ENCODE results near the gene SRPK1. TPM values are rescaled to one million over a fixed set of nuclear protein-coding genes. Genes with fewer than 3 reads are reported as not detected.

SRPK1 gene
- total RNA-seq, 3 donors from 2014 or later: 91.3 to 97.8 (median 92.2) TPM

DNA sequence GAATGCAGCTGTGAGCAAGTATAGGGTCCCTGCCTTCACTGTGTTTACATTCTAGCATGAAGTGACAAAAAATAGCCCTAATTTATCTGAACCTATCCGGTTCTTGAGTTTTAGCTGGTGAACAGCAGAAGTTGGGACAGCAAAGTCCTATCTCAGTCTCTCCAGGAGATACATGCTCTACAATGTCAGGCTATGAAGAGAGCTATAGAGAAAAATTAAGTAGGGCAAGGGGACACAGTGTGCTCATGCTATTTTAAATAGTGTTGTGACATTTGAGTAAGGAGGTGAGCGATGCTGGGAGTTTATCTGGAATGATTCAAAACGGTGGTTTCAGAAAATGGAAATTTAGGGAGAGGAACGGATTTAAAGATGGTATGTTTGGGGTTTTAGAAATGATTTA, 20.4 kb downstream of the SRPK1 start:
- H3K9me3 Mint-ChIP-seq: no peaks in the 10 kb centered on the region
- ATAC-seq (no peak), DNase-seq (no peak)
- no peaks in the 10 kb centered on the region for H3K27me3 Mint-ChIP-seq (ENCODE audit: low read depth)
- peaks cover 16% of the 10 kb centered on the region for H3K4me1 Mint-ChIP-seq (ENCODE audit: low read depth)
- H3K4me3 Mint-ChIP-seq: no peak overlapping the region
- H3K36me3 Mint-ChIP-seq (ENCODE audit: insufficient read depth): peaks cover 33% of the 10 kb centered on the region

DNA sequence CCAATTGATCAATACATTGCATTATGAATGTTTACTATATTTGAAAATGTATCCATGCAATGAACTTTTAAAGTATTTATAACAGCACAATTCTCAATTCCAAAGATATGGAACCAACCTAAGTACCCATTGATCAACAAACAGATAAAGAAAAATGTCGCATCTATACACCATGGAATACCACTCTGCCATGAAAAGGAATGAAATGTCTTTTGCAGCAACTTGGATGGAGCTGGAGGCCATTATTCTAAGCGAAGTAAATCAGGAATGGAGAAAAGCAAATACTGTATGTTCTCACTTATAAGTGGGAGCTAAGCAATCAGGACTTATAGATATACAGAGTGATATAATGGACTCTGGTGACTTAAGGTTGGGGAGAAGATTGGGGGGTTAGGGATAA, 22.9 kb downstream of the SRPK1 start:
- Mint-ChIP-seq H3K4me1 (ENCODE audit: low read depth) (peaks cover 18% of the 10 kb centered on the region), H3K4me3 (no peak overlapping the region)

DNA sequence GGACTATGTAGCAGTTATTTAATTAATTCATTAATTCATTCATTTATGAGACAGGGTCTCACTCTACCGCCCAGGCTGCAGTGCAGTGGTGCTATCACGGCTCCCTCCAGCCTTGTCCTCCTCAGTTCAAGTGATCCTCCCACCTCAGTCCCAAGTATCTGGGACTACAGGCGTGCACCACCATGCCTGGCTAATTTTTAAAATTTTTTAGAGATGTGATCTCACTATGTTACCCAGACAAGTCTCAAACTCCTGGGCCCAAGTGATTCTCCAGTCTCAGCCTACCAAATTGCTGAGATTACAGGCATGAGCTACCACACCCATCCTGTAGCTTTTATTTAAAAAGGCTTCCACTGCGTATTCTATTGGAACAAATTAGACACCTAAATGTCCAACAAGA, 23.4 kb downstream of the SRPK1 start:
- Mint-ChIP-seq H3K36me3 (ENCODE audit: insufficient read depth) (peaks cover 31% of the 10 kb centered on the region), H3K27me3 (ENCODE audit: low read depth) (no peaks in the 10 kb centered on the region), H3K4me3 (no peak overlapping the region), H3K4me1 (ENCODE audit: low read depth) (peaks cover 19% of the 10 kb centered on the region), H3K9me3 (no peaks in the 10 kb centered on the region)
- DNase-seq (no peak), ATAC-seq (no peak)

More for the DNA sequence above, 22.9 kb downstream of the SRPK1 start:
- no peak for DNase-seq
- Mint-ChIP-seq H3K36me3 (ENCODE audit: insufficient read depth) (peaks cover 35% of the 10 kb centered on the region), H3K27me3 (ENCODE audit: low read depth) (no peaks in the 10 kb centered on the region), H3K9me3 (no peaks in the 10 kb centered on the region)
- ATAC-seq: no peak

DNA sequence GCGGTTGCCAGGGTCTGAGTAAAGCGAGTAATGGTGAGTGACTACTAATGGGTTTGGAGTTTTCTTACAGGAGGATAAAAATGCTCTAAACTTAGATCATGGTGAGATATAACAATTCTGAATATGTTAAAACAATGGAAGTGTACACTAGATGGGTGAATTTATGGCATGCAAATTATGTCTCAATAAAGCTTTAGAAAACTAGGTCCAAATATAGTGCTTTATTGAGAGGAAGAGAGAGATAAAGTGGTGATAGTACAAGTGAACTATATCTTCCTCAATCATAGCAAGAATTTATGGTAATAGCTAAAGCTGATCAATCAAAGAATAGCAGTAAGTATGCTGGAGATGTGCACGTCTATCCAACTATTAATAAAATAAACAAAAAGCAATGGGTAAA, 23.9 kb downstream of the SRPK1 start:
- H3K4me3 Mint-ChIP-seq: no peak overlapping the region
- H3K9me3 Mint-ChIP-seq: no peaks in the 10 kb centered on the region
- no peak for ATAC-seq
- DNase-seq: no peak
- H3K36me3 Mint-ChIP-seq (ENCODE audit: insufficient read depth): peaks cover 31% of the 10 kb centered on the region
- H3K4me1 Mint-ChIP-seq (ENCODE audit: low read depth): peaks cover 19% of the 10 kb centered on the region
- H3K27me3 Mint-ChIP-seq (ENCODE audit: low read depth): no peaks in the 10 kb centered on the region

DNA sequence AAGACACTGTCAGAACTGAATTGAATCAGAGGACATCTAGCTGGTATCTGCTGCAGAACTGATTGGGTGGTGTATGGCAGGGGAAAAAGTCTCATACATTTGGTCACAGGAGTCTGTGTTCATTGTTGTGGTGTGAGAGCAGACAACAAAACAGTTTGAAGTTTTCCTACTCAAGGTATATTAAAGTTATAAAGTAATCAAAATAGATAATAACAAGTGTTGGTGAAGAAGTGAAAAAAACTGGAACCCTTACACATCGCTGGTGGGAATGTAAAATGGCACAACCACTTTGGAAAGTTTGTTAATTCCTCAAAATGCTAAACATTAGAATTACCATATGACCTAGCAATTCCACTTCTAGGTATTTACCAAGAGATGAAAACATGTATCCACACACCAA, 24.7 kb downstream of the SRPK1 start:
- Mint-ChIP-seq H3K4me3 (no peak overlapping the region), H3K27me3 (ENCODE audit: low read depth) (no peaks in the 10 kb centered on the region), H3K36me3 (ENCODE audit: insufficient read depth) (peaks cover 31% of the 10 kb centered on the region), H3K9me3 (no peaks in the 10 kb centered on the region), H3K4me1 (ENCODE audit: low read depth) (peaks cover 19% of the 10 kb centered on the region)
- DNase-seq: no peak
- no peak for ATAC-seq

DNA sequence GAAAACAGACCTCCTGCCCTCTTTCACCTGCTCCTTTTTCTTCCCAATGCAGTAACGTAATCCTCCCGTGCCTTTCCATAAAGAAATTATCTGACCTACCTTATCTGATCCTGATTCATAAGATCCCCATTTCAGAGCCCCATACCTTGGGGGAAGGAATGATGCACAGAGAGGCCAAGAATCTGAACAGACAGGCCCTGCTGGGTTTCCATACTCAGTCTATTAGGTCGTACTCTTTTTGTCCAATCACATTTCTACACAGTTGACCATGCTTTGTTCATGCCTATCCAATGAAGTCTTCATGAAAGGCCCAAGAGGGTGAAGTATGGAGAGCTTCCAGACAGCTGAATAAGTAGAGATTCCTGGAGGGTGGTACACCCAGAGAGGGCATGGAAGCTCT, 25.3 kb downstream of the SRPK1 start:
- Mint-ChIP-seq H3K4me3 (no peak overlapping the region), H3K27me3 (ENCODE audit: low read depth) (no peaks in the 10 kb centered on the region), H3K4me1 (ENCODE audit: low read depth) (peaks cover 19% of the 10 kb centered on the region), H3K9me3 (no peaks in the 10 kb centered on the region), H3K36me3 (ENCODE audit: insufficient read depth) (peaks cover 25% of the 10 kb centered on the region)
- no peak for ATAC-seq
- no peak for DNase-seq

DNA sequence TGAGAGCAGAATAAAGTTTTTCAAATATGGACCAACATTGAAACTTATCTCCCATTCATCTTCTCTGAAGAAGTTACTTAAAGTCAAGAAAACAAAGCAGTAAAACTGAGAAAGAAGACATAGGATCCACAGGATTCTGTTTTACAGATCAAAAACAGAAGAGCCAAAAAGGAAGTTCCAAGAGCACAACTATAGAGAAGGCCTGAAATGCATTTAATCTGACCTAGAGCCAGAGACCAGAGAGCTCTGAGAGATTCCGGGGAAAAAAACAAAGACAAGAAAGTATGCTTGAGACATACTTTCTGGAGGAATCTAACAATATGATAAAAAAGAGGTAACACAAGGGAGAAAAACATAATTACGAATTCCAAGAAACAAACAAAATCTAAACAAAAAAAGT, 26.1 kb downstream of the SRPK1 start:
- no peak for ATAC-seq
- H3K4me3 Mint-ChIP-seq: no peak overlapping the region
- H3K36me3 Mint-ChIP-seq (ENCODE audit: insufficient read depth): peaks cover 24% of the 10 kb centered on the region
- H3K9me3 Mint-ChIP-seq: no peaks in the 10 kb centered on the region
- no peaks in the 10 kb centered on the region for H3K27me3 Mint-ChIP-seq (ENCODE audit: low read depth)
- DNase-seq: no peak
- peaks cover 16% of the 10 kb centered on the region for H3K4me1 Mint-ChIP-seq (ENCODE audit: low read depth)

DNA sequence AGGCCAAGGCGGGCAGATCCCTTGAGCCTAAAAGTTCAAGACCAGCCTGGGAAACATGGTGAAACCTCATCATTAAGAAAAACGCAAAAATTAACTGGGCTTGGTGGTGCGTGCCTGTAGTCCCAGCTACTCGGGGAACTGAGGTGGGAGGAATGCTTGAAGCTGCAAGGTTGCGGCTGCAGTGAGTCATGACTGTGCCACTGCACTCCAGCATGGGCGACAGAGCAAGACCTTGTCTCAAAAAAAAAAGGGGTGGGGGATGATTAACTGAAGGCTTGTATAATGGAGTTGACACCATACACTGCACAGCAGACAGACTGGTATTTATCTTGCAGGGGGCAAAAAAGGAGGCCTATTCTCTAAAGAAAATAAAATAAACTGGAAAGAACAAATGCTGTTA, 27.7 kb downstream of the SRPK1 start:
- DNase-seq (no peak), ATAC-seq (no peak)
- Mint-ChIP-seq H3K27me3 (ENCODE audit: low read depth) (no peaks in the 10 kb centered on the region), H3K9me3 (no peaks in the 10 kb centered on the region), H3K4me3 (no peak overlapping the region), H3K4me1 (ENCODE audit: low read depth) (peaks cover 13% of the 10 kb centered on the region), H3K36me3 (ENCODE audit: insufficient read depth) (peaks cover 20% of the 10 kb centered on the region)

DNA sequence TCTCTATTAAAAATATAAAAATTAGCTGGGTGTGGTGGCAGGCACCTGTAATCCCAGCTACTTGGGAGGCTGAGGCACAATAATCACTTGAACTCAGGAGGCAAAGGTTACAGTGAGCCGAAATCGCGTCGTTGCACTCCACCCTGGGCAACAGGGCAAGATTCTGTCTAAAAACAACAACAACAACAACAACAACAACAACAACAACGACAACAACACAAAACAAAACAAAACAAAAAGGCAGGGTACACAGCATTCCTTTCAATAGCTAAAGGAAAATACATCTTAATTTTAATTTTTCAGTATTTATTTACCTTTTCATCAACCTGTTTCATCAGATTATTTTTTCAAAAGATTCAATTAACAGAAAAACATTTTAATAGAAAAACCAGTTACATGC, 28.4 kb downstream of the SRPK1 start:
- Mint-ChIP-seq H3K4me3 (no peak overlapping the region), H3K27me3 (ENCODE audit: low read depth) (no peaks in the 10 kb centered on the region), H3K4me1 (ENCODE audit: low read depth) (peaks cover 11% of the 10 kb centered on the region), H3K9me3 (no peaks in the 10 kb centered on the region), H3K36me3 (ENCODE audit: insufficient read depth) (peaks cover 22% of the 10 kb centered on the region)
- no peak for DNase-seq
- ATAC-seq: no peak

DNA sequence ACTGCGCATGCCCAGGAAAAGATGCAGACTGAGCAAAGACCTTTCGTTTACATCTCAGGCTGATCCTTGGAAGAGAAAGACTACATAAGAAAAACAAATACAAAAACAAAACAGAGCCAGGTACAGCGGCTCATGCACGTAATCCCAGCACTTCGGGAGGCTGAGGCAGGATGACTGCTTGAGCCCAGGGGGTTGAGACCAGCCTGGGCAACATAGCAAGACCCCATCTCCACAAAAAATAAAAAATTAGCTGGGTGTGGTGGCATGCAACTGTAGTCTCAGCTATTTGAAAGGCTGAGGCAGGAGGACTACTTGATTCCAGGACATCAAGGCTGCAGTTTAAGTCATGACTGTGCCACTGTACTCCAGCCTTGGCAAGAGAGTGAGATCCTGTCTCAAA, 41.7 kb downstream of the SRPK1 start:
- no peak for DNase-seq
- Mint-ChIP-seq H3K4me3 (no peak overlapping the region), H3K27me3 (ENCODE audit: low read depth) (no peaks in the 10 kb centered on the region), H3K9me3 (peaks cover 16% of the 10 kb centered on the region), H3K4me1 (ENCODE audit: low read depth) (no peaks in the 10 kb centered on the region), H3K36me3 (ENCODE audit: insufficient read depth) (peaks cover 55% of the 10 kb centered on the region)
- no peak for ATAC-seq

DNA sequence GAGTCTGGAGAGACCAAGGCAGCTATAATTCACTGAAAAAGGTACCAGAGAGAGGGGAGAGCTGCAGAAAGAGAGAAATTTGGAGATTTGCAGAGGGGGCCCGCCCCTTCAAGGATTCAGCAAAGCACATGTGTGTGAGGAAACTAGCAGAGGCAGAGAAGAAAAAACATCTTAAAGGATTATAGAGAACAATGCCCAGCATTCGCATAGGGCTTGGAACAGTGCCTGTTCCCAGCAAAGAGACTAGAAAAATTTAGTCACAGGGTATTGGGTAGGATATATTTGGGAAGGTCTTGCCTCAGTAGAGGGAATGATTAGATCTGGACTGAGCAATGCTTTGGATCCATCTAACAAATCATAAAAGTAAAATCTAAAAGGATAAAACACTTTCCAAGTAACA, 44.0 kb downstream of the SRPK1 start:
- Mint-ChIP-seq H3K9me3 (peaks cover 14% of the 10 kb centered on the region), H3K4me1 (ENCODE audit: low read depth) (no peaks in the 10 kb centered on the region), H3K27me3 (ENCODE audit: low read depth) (no peaks in the 10 kb centered on the region), H3K4me3 (no peak overlapping the region), H3K36me3 (ENCODE audit: insufficient read depth) (peaks cover 52% of the 10 kb centered on the region)
- DNase-seq (no peak), ATAC-seq (no peak)

DNA sequence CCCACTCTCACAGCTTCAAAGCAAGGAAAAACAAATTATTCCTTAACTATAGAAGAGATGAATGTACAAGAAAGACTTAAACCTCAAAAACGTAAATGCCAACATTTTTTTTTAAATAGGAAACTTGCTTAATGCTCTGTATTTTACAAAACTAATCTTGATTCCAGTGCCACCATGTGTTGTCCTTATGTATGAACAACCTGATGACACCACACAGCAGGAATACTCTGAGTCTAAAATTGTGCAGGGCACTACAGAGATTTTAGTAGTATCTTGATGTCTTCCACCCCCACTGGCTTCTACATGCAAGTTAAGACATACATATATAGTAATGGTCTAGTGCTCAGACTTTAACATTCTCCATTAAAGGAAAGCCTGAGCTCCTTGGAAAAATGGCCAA, 46.2 kb downstream of the SRPK1 start:
- Mint-ChIP-seq H3K36me3 (ENCODE audit: insufficient read depth) (peaks cover 41% of the 10 kb centered on the region), H3K4me3 (no peak overlapping the region), H3K27me3 (ENCODE audit: low read depth) (no peaks in the 10 kb centered on the region)

DNA sequence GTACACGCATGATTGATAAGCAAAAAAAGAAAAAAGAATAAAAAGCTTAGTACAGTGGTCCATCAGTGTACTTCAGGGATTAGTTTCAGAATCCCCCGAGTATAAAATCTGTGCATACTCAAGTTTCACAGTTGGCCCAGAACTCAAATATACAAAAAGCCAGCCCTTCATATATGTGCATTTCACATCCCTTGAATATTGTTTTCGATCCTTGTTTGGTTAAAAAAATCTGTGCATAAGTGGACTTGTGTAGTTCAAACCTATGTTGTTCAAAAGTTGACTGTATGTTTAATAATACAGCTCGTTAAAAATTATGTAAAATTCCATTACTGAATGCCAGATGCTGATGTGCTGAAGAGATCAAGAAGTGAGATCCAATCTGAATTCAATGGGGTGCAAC, 61.5 kb downstream of the SRPK1 start:
- ATAC-seq (no peak), DNase-seq (no peak)
- peaks cover 1% of the 10 kb centered on the region for H3K4me1 Mint-ChIP-seq (ENCODE audit: low read depth)
- no peaks in the 10 kb centered on the region for H3K27me3 Mint-ChIP-seq (ENCODE audit: low read depth)
- H3K36me3 Mint-ChIP-seq (ENCODE audit: insufficient read depth): peaks cover 55% of the 10 kb centered on the region
- no peaks in the 10 kb centered on the region for H3K9me3 Mint-ChIP-seq
- H3K4me3 Mint-ChIP-seq: no peak overlapping the region

More for the DNA sequence above, 46.2 kb downstream of the SRPK1 start:
- ATAC-seq: no peak
- no peak for DNase-seq
- Mint-ChIP-seq H3K4me1 (ENCODE audit: low read depth) (peaks cover 1% of the 10 kb centered on the region), H3K9me3 (no peaks in the 10 kb centered on the region)

DNA sequence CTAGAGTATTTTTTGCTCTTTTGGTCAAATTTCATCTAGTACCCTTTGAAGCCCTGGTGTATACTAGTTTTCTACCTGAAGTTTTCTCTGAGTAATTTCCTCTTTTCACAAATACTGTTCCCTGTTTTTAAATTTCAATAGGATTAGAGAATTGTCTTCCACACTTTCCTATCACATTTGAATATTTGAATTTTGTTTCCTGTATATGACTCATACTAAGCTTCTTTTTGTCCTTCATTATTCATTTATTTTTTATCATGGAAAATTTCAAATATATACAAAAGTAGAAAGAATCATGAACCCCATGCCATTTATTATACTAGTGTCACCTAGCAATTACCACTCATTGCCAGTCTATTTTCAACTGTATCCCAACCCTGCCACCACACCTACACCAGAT, 63.0 kb downstream of the SRPK1 start:
- Mint-ChIP-seq H3K27me3 (ENCODE audit: low read depth) (no peaks in the 10 kb centered on the region), H3K4me1 (ENCODE audit: low read depth) (no peaks in the 10 kb centered on the region), H3K9me3 (no peaks in the 10 kb centered on the region), H3K4me3 (no peak overlapping the region), H3K36me3 (ENCODE audit: insufficient read depth) (peaks cover 52% of the 10 kb centered on the region)
- DNase-seq (no peak), ATAC-seq (no peak)

DNA sequence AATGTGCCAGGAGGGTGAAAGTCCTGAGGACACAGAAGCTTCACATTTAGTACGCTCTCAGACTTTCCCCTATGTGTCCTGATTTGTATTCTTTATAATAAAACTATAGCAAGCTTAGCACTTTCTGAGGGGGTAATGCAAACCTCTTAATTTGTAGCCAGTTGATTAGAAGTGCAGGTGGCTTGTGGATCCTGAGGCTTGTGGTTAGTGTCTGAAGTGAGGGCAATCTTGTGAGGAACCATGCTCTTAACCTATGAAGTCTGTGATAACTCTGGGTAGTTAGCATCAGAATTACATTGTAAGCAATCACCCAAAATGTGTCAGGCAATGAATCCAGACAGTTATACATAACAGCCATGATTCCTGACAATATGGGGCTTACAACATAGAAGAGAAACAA, 64.6 kb downstream of the SRPK1 start:
- peaks cover 54% of the 10 kb centered on the region for H3K36me3 Mint-ChIP-seq (ENCODE audit: insufficient read depth)
- no peak for DNase-seq
- H3K4me1 Mint-ChIP-seq (ENCODE audit: low read depth): no peaks in the 10 kb centered on the region
- ATAC-seq: no peak
- no peaks in the 10 kb centered on the region for H3K27me3 Mint-ChIP-seq (ENCODE audit: low read depth)
- no peaks in the 10 kb centered on the region for H3K9me3 Mint-ChIP-seq
- no peak overlapping the region for H3K4me3 Mint-ChIP-seq

DNA sequence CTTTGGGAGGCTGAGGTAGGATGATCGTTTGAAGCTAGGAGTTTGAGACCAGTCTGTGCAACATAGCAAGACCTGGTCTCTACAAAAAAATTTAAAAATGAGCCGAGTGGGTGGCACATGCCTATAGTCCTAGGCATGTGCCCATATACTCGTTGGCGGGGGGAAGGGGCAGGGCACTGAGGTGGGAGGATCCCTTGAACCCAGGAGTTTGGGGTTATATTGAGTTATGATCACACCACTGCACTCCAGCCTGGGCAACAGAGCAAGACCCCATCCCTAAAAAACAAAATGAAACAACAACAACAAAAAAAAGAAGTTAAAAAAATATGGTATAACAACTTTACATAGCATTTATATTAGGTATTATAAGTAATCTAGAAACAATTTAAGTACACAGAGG, 67.9 kb downstream of the SRPK1 start:
- H3K4me1 Mint-ChIP-seq (ENCODE audit: low read depth): no peaks in the 10 kb centered on the region
- DNase-seq (no peak), ATAC-seq (no peak)
- H3K4me3 Mint-ChIP-seq: no peak overlapping the region
- H3K9me3 Mint-ChIP-seq: peaks cover 4% of the 10 kb centered on the region
- no peaks in the 10 kb centered on the region for H3K27me3 Mint-ChIP-seq (ENCODE audit: low read depth)
- H3K36me3 Mint-ChIP-seq (ENCODE audit: insufficient read depth): peaks cover 56% of the 10 kb centered on the region
